ENCODE measurements around the gene SH3GL3. TPM values are rescaled to one million over a fixed set of nuclear protein-coding genes. Genes with fewer than 3 reads are reported as not detected.

The SH3GL3 gene
- total RNA-seq, 2 experiments from 2014 or later: not detected

DNA sequence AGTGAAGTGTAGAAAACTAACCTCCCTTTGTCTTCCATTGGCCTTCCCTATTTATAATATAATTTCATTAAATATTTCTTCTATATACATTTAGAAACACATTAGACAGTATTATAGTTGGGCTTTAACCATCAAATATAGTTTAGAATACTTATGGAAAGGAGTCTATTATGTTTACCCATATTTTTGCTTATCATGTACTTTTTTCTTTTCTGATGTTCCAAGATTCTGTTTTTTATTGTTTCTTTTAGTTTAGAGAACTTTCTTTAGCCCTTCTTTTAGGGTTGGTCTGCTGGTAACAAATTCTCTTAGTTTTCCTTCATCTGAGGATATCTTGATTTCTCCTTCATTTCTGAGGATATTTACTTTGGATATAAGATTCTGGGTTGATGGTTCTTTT is 23.7 kb downstream of the SH3GL3 start:
- no peak overlapping the region for H3K4me3 ChIP-seq (ENCODE audit: low read depth, low read length, poor library complexity, severe bottlenecking)
- no peaks in the 10 kb centered on the region for H3K4me1 ChIP-seq (ENCODE audit: insufficient read depth, low read length, poor library complexity, severe bottlenecking)
- CTCF ChIA-PET (ENCODE audit: unreplicated experiment): no interaction called here
- no peaks in the 10 kb centered on the region for H3K9me2 ChIP-seq (ENCODE audit: insufficient read depth, low read length)
- no TSS peak for BruUV-seq (replicated peaks)
- no peaks in the 10 kb centered on the region for H3K79me2 ChIP-seq (ENCODE audit: insufficient read depth, low read depth, low read length)
- no peak overlapping the region for H3K27ac ChIP-seq (ENCODE audit: low read depth, low read length, poor library complexity, severe bottlenecking)
- no peaks in the 10 kb centered on the region for H4K20me1 ChIP-seq (ENCODE audit: insufficient read depth, low read length)
- no peak overlapping the region for H2AFZ ChIP-seq (ENCODE audit: low read length)
- no peaks in the 10 kb centered on the region for H3K9me3 ChIP-seq (ENCODE audit: low read length)
- POLR2A ChIA-PET: no interaction called here
- no peak for TF ChIP-seq EZH2phosphoT487 (IDR thresholded peaks at IDR 0.05; ENCODE audit: borderline replicate concordance, low read depth, low read length)
- TF ChIP-seq, protein P1, sequence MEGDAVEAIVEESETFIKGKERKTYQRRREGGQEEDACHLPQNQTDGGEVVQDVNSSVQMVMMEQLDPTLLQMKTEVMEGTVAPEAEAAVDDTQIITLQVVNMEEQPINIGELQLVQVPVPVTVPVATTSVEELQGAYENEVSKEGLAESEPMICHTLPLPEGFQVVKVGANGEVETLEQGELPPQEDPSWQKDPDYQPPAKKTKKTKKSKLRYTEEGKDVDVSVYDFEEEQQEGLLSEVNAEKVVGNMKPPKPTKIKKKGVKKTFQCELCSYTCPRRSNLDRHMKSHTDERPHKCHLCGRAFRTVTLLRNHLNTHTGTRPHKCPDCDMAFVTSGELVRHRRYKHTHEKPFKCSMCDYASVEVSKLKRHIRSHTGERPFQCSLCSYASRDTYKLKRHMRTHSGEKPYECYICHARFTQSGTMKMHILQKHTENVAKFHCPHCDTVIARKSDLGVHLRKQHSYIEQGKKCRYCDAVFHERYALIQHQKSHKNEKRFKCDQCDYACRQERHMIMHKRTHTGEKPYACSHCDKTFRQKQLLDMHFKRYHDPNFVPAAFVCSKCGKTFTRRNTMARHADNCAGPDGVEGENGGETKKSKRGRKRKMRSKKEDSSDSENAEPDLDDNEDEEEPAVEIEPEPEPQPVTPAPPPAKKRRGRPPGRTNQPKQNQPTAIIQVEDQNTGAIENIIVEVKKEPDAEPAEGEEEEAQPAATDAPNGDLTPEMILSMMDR (conservative IDR thresholded peaks at IDR 0.05; ENCODE audit: low read length): no peak
- no peak overlapping the region for H3K4me2 ChIP-seq (ENCODE audit: low read length)
- DNase-seq (ENCODE audit: low spot score): no peak
- no peaks in the 10 kb centered on the region for H3K36me3 ChIP-seq (ENCODE audit: insufficient read depth, low read length)
- intact Hi-C loops (cut with micrococcal nuclease; ENCODE audit: unreplicated experiment): no loop called here

DNA sequence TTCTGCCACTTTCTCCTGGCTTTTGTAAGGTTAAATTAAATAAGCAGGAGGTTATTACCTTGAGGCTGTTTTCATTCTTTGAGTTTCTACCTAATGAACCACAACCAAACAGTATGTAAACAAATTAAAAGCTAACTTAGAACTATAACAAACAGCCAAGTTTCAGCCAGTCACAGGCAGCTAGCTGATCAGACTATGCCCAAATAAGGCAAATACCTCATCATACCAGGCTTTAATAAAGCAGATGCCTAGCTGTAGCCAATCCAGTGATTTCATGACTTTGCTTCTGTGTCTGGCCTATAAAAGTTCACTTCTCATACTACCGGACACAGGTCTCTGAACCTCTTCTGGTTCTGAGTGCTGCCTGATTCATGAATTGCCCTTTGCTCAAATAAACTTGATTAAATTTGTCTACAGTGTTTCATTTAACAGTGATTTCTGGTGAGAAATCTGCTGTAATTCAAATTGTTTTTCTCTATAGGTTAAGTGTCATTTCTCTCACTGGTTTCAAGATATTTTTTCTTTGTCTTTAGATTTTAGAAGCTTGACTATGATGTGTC is 24.2 kb downstream of the SH3GL3 start:
- no TSS peak for BruUV-seq (replicated peaks)
- Histone ChIP-seq H3K4me3 (ENCODE audit: low read depth, low read length, poor library complexity, severe bottlenecking) (no peak overlapping the region), H3K4me2 (ENCODE audit: low read length) (no peak overlapping the region), H3K4me1 (ENCODE audit: insufficient read depth, low read length, poor library complexity, severe bottlenecking) (no peaks in the 10 kb centered on the region), H3K27ac (ENCODE audit: low read depth, low read length, poor library complexity, severe bottlenecking) (no peak overlapping the region), H4K20me1 (ENCODE audit: insufficient read depth, low read length) (no peaks in the 10 kb centered on the region), H2AFZ (ENCODE audit: low read length) (no peak overlapping the region), H3K79me2 (ENCODE audit: insufficient read depth, low read depth, low read length) (no peaks in the 10 kb centered on the region), H3K9me3 (ENCODE audit: low read length) (no peaks in the 10 kb centered on the region), H3K36me3 (ENCODE audit: insufficient read depth, low read length) (no peaks in the 10 kb centered on the region), H3K9me2 (ENCODE audit: insufficient read depth, low read length) (no peaks in the 10 kb centered on the region)
- intact Hi-C loops (cut with micrococcal nuclease; ENCODE audit: unreplicated experiment): no loop called here
- ChIA-PET POLR2A (no interaction called here), CTCF (ENCODE audit: unreplicated experiment) (no interaction called here)
- no peak for DNase-seq (ENCODE audit: low spot score)
- TF ChIP-seq, protein P1 (conservative IDR thresholded peaks at IDR 0.05; ENCODE audit: low read length): no peak
- TF ChIP-seq EZH2phosphoT487 (IDR thresholded peaks at IDR 0.05; ENCODE audit: borderline replicate concordance, low read depth, low read length): no peak

DNA sequence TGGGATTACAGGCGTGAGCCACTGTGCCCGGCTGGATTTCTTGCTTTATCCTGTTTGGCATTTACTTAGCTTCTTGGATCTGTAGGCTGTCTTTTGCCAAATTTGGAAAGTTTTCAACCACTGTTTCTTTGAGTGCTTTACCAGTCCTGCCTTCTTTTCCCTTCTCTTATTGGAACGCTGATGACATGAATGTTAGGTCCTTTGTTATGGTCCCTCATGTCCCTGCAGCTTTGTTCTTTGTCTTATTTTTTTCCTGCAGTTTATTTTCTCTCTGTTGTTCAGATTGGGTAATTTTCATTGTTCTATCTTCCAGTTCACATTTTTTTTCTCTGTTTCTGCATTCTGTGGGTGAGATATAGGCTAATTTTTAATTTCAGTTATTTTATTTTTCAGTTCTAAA is 25.0 kb downstream of the SH3GL3 start:
- ChIA-PET POLR2A (no interaction called here), CTCF (ENCODE audit: unreplicated experiment) (no interaction called here)
- no peak overlapping the region for H3K4me2 ChIP-seq (ENCODE audit: low read length)

More for the DNA sequence above, 25.0 kb downstream of the SH3GL3 start:
- Histone ChIP-seq H4K20me1 (ENCODE audit: insufficient read depth, low read length) (no peaks in the 10 kb centered on the region), H3K36me3 (ENCODE audit: insufficient read depth, low read length) (no peaks in the 10 kb centered on the region), H3K4me1 (ENCODE audit: insufficient read depth, low read length, poor library complexity, severe bottlenecking) (no peaks in the 10 kb centered on the region), H3K4me3 (ENCODE audit: low read depth, low read length, poor library complexity, severe bottlenecking) (no peak overlapping the region), H3K79me2 (ENCODE audit: insufficient read depth, low read depth, low read length) (no peaks in the 10 kb centered on the region), H3K27ac (ENCODE audit: low read depth, low read length, poor library complexity, severe bottlenecking) (no peak overlapping the region), H2AFZ (ENCODE audit: low read length) (no peak overlapping the region), H3K9me2 (ENCODE audit: insufficient read depth, low read length) (no peaks in the 10 kb centered on the region), H3K9me3 (ENCODE audit: low read length) (no peaks in the 10 kb centered on the region)
- DNase-seq (ENCODE audit: low spot score): no peak
- intact Hi-C loops (cut with micrococcal nuclease; ENCODE audit: unreplicated experiment): no loop called here
- no TSS peak for BruUV-seq (replicated peaks)
- TF ChIP-seq, protein P1 (conservative IDR thresholded peaks at IDR 0.05; ENCODE audit: low read length): no peak
- TF ChIP-seq EZH2phosphoT487 (IDR thresholded peaks at IDR 0.05; ENCODE audit: borderline replicate concordance, low read depth, low read length): no peak

All from OCI-LY7 (cell line).